M059J (cell line): ENCODE measurements around the gene SMURF1. TPM values are rescaled to one million over a fixed set of nuclear protein-coding genes. Genes with fewer than 3 reads are reported as not detected.

Source experiments
- DNase-seq: peaks from one replicate; pipeline ENCODE4 v3.0.0-alpha.2; 2012; ENCODE audit warnings: low read depth
- total RNA-seq: library from RNA; depleted of rRNA; stranded (reverse); fragments of >200 nt; shearing (Covaris generic); gene quantifications from 2 replicates; pipeline ENCODE4 v1.2.3, GENCODE V29; 2014

The SMURF1 gene
- total RNA-seq, 1 experiment from 2014 or later = 21.1 TPM

DNA sequence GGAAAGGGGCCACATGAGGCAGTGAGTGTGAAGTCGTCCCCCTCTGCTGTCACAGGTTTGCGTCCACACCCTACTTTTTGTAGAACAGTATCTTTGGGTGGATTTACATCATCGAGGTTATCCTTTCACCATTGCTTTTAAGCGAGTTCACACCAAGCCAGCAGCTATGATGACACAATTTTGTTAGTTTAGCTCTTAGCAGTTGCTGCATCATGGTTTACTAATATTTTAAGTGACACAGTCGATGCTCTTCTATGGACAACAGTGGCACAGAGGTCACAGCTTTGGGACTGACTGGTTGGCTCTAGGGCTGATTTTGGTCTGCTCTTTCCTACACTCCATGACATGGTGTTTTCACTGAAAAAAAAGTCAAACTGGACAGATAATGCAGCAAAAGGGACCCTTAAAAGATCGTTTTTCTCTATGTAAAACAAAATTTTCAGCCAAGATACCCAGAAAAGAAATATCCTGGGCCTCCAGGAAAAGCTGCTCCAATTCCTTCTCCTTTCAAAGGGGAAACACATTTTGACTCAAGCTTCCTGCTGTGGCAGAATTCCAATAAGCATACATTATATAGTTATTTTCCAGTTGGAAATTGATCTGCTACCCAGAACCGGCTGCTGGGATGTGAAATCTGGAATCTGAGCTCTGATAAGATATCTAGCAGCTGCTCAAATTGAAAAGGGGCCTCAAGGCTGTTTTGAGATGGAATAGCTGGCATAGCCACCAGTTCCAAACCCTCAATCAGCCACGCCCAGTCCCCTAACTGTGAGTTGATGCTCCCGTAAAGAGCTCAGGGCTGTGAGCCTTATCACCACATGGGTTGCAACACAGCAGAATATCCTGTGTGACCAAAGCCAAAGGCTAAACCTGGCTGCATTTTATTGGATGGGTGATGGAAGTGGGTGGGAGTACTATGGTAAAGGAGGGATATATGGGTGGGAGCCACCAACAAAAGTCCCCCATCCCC lies 114.2 kb downstream of the SMURF1 start:
- no peak for DNase-seq

- DNase-seq = no peak
These were observed 115.5 kb downstream of the SMURF1 start for GRCh38 chr7:99028261-99028973.

DNA sequence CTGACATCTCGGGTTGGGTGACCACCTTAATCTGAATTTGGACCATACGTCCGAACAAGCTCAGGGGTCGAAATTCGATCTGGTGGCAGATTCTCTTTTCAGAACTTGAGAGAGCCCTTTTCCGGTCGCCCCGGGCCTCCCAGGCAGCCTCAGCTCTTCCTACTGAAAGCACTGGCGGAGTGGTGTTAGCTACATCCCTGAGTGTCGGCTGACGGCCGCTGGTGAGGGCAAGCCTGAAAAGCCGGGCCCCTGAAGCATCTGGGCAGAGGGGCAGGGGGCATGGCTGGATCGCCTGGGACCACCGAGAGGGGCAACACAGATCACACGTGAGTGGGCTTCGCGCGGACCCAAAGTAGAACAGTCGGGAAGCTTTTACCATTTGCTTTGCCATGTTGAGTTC lies 116.1 kb downstream of the SMURF1 start:
- DNase-seq = no peak

DNA sequence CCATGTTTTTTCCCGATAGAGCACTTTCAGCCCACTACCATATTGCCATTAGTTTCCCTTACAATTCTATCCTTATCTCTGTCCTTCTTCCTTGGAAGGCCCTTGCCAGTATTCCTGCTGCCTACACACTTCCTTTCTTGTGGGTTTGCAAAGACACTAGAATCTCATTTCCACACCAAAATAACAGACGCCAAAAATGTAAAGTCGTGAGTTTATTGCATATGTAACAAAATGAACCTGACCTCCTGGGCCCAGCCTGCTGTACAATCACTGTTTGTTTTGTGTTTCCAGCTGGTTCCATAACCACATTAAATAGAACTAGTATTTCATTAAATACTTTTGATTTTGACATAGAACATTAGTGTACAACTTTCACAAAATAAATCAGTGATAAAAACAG lies 116.7 kb downstream of the SMURF1 start:
- DNase-seq = no peak

- no peak for DNase-seq
These were observed 119.8 kb downstream of the SMURF1 start for GRCh38 chr7:99024066-99024465.

- DNase-seq = no peak
These were observed 121.9 kb downstream of the SMURF1 start for GRCh38 chr7:99021941-99022560.

DNA sequence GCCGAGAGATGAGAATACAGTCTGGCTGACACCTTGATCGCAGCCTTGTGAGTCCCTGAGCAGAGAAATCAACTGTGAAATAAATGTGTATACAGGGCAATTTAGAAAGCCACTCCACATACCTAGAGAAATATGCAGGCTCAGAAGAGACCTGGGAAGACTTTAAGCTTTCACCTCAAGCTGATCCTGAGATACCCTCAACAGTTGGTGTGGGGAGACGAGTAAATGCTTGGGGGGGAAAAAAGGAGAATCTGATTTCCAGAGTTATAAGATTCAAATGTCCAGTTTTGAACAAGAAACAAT lies 123.5 kb downstream of the SMURF1 start:
- no peak for DNase-seq

DNA sequence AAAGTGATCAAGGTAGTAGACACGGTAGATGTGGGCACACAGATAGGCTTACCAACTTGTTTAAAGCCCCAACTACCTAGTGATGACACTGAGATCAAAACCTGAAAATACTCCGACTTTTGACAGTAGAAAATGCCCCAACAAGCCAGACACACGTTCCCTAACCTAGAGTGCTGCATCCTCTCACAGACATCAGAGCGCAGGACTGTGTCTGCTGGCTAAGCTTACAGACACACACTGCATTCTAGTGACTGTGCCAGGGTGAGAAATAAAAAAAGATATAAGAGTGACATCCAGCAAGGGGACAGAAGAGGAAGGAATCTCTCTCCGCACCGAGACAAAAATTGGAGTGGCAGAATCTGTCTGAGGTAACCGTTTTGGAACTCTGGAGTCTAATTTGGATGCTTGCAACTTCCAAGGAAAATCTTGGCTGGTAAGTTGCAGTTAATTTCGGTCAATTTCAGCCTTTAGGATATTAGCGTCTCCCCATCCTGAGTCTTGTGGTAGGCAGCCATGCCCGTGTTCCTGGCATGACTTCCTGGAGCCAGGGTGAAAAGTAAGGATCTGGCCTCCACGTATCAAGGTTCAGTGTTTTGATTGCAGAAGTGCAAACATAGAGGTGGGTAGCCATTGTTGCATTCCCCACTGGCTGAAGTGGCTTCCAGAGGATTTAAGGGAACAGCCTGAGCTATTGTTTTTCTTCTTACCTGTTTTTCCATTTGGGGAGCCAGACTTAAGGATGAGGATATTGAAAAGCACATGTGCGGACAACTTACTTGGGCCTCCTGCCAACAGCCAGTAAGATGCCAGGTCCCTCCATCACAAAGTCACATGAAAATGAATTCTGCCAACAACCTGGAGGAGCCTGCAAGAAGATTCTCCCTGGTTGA lies 124.1 kb downstream of the SMURF1 start:
- no peak for DNase-seq

DNA sequence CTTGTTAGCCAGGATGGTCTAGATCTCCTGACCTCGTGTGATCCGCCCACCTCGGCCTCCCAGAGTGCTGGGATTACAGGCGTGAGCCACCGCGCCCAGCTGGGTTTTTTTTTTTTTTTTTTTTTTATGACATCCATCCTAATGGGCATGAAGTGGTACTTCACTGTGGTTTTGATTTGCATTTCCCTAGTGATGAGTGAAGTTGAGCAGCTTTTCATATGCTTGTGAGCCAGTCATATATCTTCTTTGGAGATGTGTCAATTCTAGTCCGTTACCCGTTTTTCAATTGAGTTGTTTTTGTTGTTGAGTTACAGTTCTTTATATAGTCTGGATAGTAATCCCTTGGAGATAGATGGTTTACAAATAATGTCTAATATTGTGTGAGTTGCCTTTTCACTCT lies 127.7 kb downstream of the SMURF1 start:
- DNase-seq = no peak

DNA sequence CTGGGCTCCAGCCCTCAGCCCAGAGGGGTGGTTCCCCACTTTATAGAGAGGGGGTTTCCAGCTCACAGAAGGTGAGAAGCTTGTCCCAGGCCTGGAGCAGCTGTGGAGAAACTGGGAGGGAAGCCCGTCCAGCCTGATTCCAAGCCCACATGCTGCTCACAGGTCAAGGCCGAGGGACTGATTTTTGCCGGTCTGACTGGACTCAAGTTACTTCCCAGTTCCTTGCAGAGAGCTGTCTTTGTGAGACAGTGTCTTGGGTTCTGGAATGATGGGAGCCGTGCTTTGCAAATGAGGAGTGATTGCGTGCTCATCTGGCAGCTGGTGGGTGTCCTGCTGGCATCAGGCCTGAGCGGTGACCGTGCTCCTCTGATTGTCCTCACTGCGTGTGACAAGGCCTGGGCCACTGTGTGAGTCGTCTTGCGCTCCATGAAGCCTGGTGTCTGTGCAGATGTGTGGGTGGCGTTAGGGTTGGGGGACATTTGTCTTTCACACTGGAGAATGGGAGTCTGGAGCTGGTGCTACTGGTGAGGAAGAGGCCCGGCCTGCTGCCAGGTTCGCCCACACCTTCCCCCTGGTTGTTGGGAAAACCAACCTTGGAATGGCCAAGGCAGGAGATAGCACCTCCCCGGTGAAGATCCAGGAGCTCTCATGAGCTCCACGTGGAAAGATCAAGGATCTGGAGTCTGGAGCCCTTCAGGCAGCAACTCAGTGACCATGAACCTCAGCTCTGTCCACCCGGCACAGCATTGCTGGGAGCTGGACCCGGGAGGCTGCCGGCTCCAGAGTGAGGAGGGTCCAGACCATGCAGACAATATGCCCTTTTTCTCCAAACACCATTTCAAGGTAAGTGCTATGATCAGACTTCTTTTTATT lies 129.6 kb downstream of the SMURF1 start:
- DNase-seq = no peak

- DNase-seq = no peak
These were observed 130.4 kb downstream of the SMURF1 start for GRCh38 chr7:99013266-99014112.

GRCh38 chr7:99012722-99013121 lies 131.2 kb downstream of the SMURF1 start:
- no peak for DNase-seq

DNA sequence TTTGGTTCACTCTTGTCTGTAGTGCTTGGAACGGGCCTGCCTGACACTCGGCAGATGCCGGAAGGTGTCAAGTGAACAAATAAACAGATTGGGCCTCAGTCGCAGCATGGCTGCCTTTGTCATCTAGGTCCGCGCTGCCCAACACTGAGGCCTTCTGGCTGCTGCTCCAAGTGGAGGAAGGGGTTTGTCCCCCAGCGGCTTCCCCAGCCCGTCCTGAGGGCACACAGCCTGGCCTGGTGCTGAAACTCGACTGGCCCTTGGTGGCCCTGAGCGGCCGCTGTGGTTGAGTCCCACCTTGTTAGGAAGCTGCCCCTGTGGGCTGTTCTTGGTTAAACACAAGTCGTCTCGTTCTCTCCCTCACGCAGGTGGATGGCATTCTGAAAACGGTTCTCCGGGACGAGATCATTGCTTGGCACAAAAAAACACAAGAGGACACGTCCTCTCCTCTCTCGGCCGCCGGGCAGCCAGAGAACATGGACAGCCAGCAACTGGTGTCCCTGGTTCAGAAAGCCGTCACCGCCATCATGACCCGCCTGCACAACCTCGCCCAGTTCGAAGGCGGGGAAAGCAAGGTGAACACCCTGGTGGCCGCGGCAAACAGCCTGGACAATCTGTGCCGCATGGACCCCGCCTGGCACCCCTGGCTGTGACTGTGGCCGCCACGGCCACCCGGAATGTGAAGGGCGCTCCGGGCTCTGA lies 132.1 kb downstream of the SMURF1 start:
- DNase-seq = no peak

- no peak for DNase-seq
These were observed 132.6 kb downstream of the SMURF1 start for GRCh38 chr7:99011341-99011705.

DNA sequence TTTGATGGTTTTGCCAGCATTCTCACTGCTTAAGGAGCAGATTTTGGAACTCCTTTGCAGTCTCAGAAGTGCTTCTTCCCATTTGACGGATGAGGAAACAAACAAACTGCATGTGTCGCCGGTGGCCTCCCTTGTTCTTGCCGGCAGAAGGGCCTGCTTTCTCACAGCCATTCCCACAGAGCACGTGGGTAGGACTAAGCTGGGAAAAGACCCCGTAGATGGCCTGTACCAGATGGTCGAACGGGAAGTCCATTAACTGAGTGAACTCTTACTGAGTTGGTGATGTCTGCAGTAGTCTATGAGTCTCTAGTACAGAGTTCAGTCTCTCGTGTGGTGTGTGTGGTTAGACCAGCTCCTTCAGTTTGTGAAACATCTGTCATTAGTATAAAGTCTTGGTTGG lies 133.6 kb downstream of the SMURF1 start:
- DNase-seq = no peak

DNA sequence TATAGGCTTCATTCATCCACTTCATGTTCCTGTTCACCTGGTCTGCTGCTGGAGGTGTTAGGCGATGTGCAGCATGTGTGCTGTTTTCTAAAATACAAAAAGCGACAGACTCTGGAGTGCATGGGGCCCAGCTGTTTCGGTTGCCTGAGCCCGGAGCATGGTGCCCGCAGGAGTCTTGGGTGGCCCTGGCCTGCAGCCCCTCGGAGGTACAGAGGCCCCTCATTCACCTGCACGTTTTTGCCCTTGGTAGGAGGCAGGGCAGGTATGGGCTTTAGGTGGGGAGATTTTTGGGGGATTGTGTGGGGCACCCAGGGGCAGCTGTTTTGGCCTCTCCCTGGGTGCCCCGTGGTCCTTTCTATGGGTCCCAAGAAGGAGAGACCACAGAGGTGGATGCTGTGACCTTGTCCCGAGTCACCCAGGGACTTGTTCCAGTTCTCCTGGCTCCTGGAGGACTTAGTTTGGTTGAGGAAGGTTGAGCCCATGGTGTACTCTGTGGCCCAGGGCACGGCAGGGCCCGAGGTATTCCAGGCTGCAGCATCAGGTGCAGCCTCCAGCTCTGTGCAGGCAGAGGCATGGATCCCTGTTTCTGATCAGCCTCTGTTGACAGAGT lies 134.9 kb downstream of the SMURF1 start:
- no peak for DNase-seq

GRCh38 chr7:99008181-99008631 lies 135.7 kb downstream of the SMURF1 start:
- no peak for DNase-seq

GRCh38 chr7:99006739-99007424 lies 137.0 kb downstream of the SMURF1 start:
- DNase-seq = no peak
